Heart right ventricle (tissue), 16 donors: ENCODE data around the gene DRICH1. TPM values are rescaled to one million over a fixed set of nuclear protein-coding genes. Genes with fewer than 3 reads are reported as not detected.
"Not testable (repeated sequence)": the region's sequence is repeated elsewhere in the genome, so short reads cannot be mapped to it uniquely, and the experiment has no call there.

Source experiments
- ATAC-seq, 8 donors: fragments of 200-7000 bp; cut with Tn5 transposase; one replicate each; pipeline ENCODE4 v1.9.1; 2020; ENCODE audit warnings: mild to moderate bottlenecking in 8 of 8, moderate library complexity in 8 of 8, moderate number of reproducible peaks in 1 of 8
- DNase-seq, 2 donors: peaks; one replicate each; pipeline ENCODE4 v3.0.0-alpha.2; 2020
- H3K27ac ChIP-seq, 10 donors: fragments of 200-600 bp; sonication (generic) in 2 of 10; one replicate each; pipeline versions ENCODE4 v1.5.0 to v1.8.0; 2020 to 2022; ENCODE audit warnings: mild to moderate bottlenecking in 3 of 10
- H3K27me3 ChIP-seq, 7 donors: fragments of 200-600 bp; one replicate each; pipeline ENCODE4 v1.8.0; 2021 to 2022; ENCODE audit warnings: mild to moderate bottlenecking in 2 of 7
- H3K36me3 ChIP-seq, 9 donors: fragments of 200-600 bp; sonication (generic) in 1 of 9; one replicate each; pipeline versions ENCODE4 v1.5.0 to v1.8.0; 2020 to 2022; ENCODE audit warnings: mild to moderate bottlenecking in 2 of 9
- H3K4me1 ChIP-seq, 9 donors: fragments of 200-600 bp; sonication (generic) in 1 of 9; one replicate each; pipeline versions ENCODE4 v1.5.0 to v1.8.0; 2020 to 2022; ENCODE audit warnings: mild to moderate bottlenecking in 4 of 9
- H3K4me3 ChIP-seq, 10 donors: fragments of 200-600 bp; sonication (generic) in 2 of 10; one replicate each; pipeline versions ENCODE4 v1.5.0 to v1.8.0; 2020 to 2022; ENCODE audit warnings: mild to moderate bottlenecking in 7 of 10, moderate library complexity in 2 of 10
- H3K9me3 ChIP-seq, 11 donors: fragments of 200-600 bp in 10 of 11; sonication (generic) in 2 of 11; one replicate each; pipeline versions ENCODE4 v1.5.0 to v1.8.0; 2013 to 2022; ENCODE audit warnings: mild to moderate bottlenecking in 2 of 11, control low read depth in 1 of 11, moderate library complexity in 1 of 11
- CTCF ChIP-seq, 9 donors: fragments of 200-600 bp; sonication (generic) in 2 of 9; IDR thresholded peaks; one replicate each; pipeline versions ENCODE4 v1.5.0 to v1.8.0; 2021 to 2022; ENCODE audit warnings: antibody characterized with exemption in 9 of 9, mild to moderate bottlenecking in 5 of 9, moderate library complexity in 1 of 9
- WGBS, 2 donors: extraction: QIAGEN DNeasy Blood & Tissue Kit; methylation state at CpG; one replicate each; pipeline ENCODE4 v1.1.7; 2013; ENCODE audit warnings: inconsistent platforms in 1 of 2; 5-methylcytosine and 5-hydroxymethylcytosine counted together
- intact Hi-C, 10 donors: fragments of 100-400 bp; cut with DNase I; formaldehyde crosslinking; loops; one replicate each; pipeline versions ENCODE4 v1.11.1 to v1.14.2; 2022
- polyA plus RNA-seq, 2 donors: library from polyadenylated mRNA; stranded (reverse); fragments of 200-250 nt; gene quantifications; one replicate each; pipeline ENCODE4 v1.2.3, GENCODE V29; 2013
- total RNA-seq, 10 donors: library from RNA; stranded (reverse); fragmentation: NEBNext Ultra II Directional in 3 of 10; extraction: Animal tissue kit (Norgen Biotek cat#: 25700) in 3 of 10; gene quantifications; one replicate each; pipeline versions ENCODE4 v1.2.1 to v1.2.4, GENCODE V29; 2021 to 2023
- donor health status: Arrhythmogenic right ventricular cardiomyopathy.
- donor health status: ischemic (EF 13 %, LVEDD 7.1; RV severe dilation, severe dysfunction).
- donor health status: healthy with polysubstance abuse.
- donor health status: DM: no; HTN: yes; CAD: no.
- donor health status: DM: no; HTN: no; CAD: no.
- donor health status: ischemic (EF 25% LVEDD 6.9; RV normal size, moderate dysfunction).
- donor health status: ischemic (EF 25% LVEDD 5.7; RV mildly dilated, moderate dysfunction).
- donor health status: healthy.
- donor health status: DM: yes; HTN: yes; CAD: no.
- donor health status: Ischemic cardiomyopathy.
- donor health status: ischemic (EF 35%, LVEDD 5.7; RV mildly dilated, moderate dysfunction).
- donor health status: nonischemic (EF 11% LVEDD 7.7; RV severe dilation, severe dysfunction).
- donor health status: DM: yes; HTN: yes; CAD: no.
- donor health status: PGD.
- donor health status: ischemic (EF 29% LVEDD 5.4; RV normal size, mild dysfunction).
- donor health status: nonischemic (EF 23%, LVEDD 6.1; RV moderate dilation, normal function).

Gene DRICH1
- total and polyA plus RNA-seq, 12 donors = 0.03 to 0.44 TPM; not detected in 10

GRCh38 chr22:23675502-23676415, 43.6 kb upstream of the DRICH1 start:
- no peak for TF ChIP-seq CTCF (IDR thresholded peaks at IDR 0.05)
- Histone ChIP-seq H3K36me3 (peaks cover 0 to 18% (median 0%) of the 10 kb centered on the region in 9 donors), H3K27me3 (no peaks in the 10 kb centered on the region), H3K9me3 (no peaks in the 10 kb centered on the region), H3K27ac (peak overlapping the region in 1 of 10 donors; percentile 68), H3K4me3 (no peak overlapping the region), H3K4me1 (peaks cover 0 to 12% (median 0%) of the 10 kb centered on the region in 9 donors)
- WGBS, 2 donors = 64 to 66% methylated on average over 17 of the region's 17 CpGs
- intact Hi-C loops = no loop called here
- peak in 1 of 2 donors; percentile 37 for DNase-seq
- peak in 4 of 8 donors; percentile 8 to 40 (median 28) for ATAC-seq

GRCh38 chr22:23674886-23675501, 42.9 kb upstream of the DRICH1 start:
- intact Hi-C loops, ATAC-seq, H3K27me3 ChIP-seq, H3K4me3 ChIP-seq, H3K9me3 ChIP-seq, DNase-seq: not testable (repeated sequence)
- H3K36me3 ChIP-seq = peaks cover 0 to 17% (median 0%) of the 10 kb centered on the region in 9 donors
- WGBS, 2 donors = 90 to 92% methylated on average over 6 of the region's 6 CpGs
- H3K4me1 ChIP-seq = peaks cover 0 to 12% (median 0%) of the 10 kb centered on the region in 9 donors
- H3K27ac ChIP-seq = peak overlapping the region in 1 of 10 donors; percentile 68

- no peak for DNase-seq
These were observed 41.9 kb upstream of the DRICH1 start for GRCh38 chr22:23673826-23674690.

More at GRCh38 chr22:23673826-23674690, 41.9 kb upstream of the DRICH1 start:
- Histone ChIP-seq H3K4me3 (no peak overlapping the region), H3K27me3 (no peaks in the 10 kb centered on the region), H3K36me3 (peaks cover 0 to 14% (median 0%) of the 10 kb centered on the region in 9 donors), H3K9me3 (no peaks in the 10 kb centered on the region), H3K27ac (no peak overlapping the region), H3K4me1 (peaks cover 0 to 12% (median 0%) of the 10 kb centered on the region in 9 donors)
- WGBS, 2 donors = 81 to 88% methylated on average over 26 of the region's 26 CpGs
- intact Hi-C loops = no loop called here
- no peak for ATAC-seq
- no peak for TF ChIP-seq CTCF (IDR thresholded peaks at IDR 0.05)
